Stimulated activated naive CD4-positive, alpha-beta T cell treated with Interleukin-2 at 50 U/mL for 16 hours (primary cell): Measurements from ENCODE around the gene SLC36A2.
"Not testable (repeated sequence)": the region's sequence is repeated elsewhere in the genome, so short reads cannot be mapped to it uniquely, and the experiment has no call there.

ENCODE experiments used
- DNase-seq: peaks from one replicate; lab custom pipeline; 2025; lab: John Stamatoyannopoulos, UW

Gene SLC36A2

DNA sequence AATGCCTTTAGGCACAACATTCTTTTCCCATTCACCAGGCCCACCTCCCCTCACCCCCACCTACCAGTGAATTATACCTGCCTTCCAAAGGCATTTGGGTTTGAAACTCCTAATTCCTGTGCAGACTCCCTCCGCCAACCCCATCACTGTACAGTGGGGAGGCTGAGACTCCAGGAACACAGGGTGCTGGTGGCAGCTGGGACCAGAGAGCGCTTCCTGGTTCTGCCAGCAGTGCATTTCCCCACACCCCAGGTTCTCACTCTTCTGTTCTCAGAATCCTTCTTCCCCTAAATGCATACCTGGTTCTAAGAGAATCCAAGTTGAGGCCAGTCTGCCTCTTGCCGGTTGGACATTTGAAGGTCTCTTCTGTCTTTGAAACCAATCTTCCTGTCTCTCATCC, 21.1 kb downstream of the SLC36A2 start:
- DNase-seq, result no peak

DNA sequence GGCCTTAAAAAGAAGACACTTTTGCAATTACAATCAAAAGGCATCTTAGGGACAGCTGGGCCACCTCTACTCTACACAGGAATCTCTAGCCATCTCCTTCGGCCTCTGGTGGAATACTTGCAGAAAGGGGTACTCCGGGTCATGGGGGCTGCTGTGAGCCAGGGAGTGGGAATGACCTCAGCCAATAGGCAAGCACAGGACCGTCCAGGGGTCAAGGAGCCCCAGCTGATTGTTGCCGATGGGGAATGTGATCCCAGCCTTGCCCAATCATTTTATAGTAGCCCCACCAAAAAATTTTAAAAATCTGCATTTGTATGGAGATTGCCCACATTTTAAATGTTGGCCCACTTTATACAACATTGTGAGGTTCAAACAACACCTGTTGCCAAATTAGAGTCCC, 26.9 kb downstream of the SLC36A2 start:
- DNase-seq, result no peak

- no peak for DNase-seq
Measured at GRCh38 chr5:151318850-151319732, 28.3 kb downstream of the SLC36A2 start.

GRCh38 chr5:151317871-151318270, 29.5 kb downstream of the SLC36A2 start:
- DNase-seq, result no peak

- DNase-seq, result peak; percentile 47
Measured at GRCh38 chr5:151315998-151316597, 31.3 kb downstream of the SLC36A2 start.

- DNase-seq, result no peak
Measured at GRCh38 chr5:151313357-151313756, 34.0 kb downstream of the SLC36A2 start.

- no peak for DNase-seq
Measured at GRCh38 chr5:151312756-151313324, 34.5 kb downstream of the SLC36A2 start.

- DNase-seq, result no peak
Measured at GRCh38 chr5:151310932-151311331, 36.4 kb downstream of the SLC36A2 start.

DNA sequence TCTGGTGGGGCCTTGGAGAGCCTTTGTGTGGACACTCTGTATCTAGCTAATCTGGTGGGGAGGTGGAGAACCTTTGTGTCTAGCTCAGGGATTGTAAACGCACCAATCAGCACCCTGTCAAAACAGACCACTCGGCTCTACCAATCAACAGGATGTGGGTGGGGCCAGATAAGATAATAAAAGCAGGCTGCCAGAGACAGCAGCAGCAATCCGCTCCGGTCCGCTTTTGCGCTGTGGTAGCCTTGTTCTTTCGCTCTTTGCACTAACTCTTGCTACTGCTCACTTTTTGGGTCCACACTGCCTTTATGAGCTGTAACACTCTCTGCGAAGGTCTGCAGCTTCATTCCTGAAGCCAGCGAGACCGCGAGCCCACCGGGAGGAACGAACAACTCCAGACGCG, 37.5 kb downstream of the SLC36A2 start:
- not testable (repeated sequence) for DNase-seq

DNA sequence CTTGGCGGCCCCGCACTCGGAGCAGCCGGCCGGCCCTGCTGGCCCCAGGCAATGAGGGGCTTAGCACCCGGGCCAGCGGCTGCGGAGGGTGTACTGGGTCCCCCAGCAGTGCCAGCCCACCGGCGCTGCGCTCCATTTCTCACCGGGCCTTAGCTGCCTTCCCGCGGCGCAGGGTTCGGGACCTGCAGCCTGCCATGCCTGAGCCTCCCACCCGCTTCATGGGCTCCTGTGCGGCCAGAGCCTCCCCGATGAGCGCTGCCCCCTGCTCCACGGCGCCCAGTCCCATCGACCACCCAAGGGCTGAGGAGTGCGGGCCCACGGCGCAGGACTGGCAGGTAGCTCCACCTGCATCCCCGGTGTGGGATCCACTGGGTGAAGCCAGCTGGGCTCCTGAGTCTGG, 38.1 kb downstream of the SLC36A2 start:
- not testable (repeated sequence) for DNase-seq

DNA sequence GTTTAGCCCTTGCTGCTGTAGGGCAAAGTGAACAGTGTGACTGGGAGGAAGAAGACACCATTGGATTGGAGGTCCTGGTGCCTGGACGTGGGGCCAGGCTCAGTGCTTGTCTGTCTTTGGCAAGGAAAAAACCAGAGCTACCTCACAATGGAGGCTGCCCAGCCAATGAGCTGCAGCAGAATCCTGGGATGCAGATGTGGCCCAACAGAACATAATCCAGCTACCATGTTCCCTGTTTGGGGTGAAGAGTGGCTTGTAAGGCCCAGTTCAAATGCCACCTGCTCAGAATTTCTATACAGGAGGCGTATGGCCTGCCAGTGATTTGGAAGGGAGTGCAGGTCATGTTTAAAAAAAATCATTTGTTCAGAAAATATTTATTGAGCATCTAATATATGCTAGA, 43.7 kb downstream of the SLC36A2 start, which contains the start of gene SLC36A3:
Gene SLC36A3, minus strand, starts transcription at position 101 of the 400 bp plus-strand sequence. CDS start 412 bp downstream, outside the sequence.
- DNase-seq, result no peak

DNA sequence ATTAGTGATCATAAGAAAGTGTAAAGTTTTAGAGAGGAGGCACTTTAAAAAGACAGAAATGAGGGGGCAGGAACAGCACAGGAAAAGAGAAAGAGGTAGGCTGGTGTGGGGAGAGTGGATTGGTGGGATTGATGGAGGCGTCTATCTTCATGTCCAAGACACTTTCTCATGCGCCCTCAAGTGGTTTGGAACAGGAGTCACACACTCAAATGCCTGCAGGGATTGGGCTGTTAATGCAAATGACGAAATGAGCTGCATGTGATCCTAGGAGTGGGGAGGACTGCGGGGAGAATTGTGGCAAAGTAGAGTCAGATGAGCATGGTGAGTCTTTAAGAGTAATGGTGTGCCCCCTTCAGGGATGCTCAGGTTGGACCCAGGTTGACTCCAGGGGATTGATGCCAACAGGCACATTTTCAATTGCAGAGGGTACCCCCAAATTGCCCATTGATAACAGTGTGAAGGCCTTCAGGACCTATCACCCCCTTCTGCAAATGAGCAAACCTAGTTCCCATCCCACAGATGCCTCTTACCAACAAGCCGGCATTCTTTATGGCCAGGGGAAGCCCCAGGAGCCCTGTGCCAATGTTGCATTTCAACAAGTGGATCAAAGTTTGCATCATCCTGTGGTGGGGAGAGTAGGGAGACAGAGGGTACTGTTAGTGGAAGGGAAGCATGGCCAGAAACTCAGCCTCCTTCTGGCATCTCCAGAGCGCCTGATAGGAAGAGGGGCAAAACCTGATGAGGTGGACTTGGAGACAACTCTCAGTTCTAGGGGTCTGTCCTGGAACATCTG, 49.1 kb downstream of the SLC36A2 start:
- DNase-seq, result no peak

DNA sequence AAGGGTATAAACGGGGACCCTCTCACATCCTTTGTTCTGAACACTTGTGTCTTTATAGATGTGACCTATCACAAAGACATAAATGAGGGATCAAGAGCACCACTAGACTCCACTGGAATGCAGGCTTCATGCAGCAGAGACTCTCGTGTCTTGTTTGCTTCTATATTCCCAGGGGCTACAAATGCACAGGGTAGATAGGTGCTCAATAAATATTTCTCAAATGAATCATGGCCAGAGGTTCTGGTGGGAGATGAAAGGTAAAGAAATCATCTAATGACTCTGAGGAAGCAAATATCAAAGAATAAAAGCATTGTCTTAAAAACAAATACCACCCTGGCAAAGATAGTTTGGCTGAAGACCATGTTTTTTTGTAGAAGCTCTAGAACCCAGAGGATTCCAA, 50.4 kb downstream of the SLC36A2 start:
- DNase-seq, result no peak

DNA sequence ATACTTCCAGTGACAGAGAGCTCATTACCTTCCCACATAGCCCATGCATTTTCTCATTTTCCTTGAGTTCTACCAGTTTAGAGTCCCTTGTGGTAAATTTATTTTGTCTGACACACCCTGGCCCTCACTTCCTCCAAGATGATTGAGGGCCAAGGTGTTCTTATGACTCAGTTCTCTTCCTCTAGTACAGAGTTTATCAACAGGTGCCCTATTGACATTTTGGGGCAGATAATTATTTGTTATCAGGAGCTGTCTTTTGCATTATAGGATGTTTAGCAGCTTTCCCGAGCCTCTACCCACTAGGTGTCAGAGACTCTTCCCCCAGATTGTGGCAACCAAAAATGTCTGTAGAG, 50.9 kb downstream of the SLC36A2 start:
- no peak for DNase-seq

DNA sequence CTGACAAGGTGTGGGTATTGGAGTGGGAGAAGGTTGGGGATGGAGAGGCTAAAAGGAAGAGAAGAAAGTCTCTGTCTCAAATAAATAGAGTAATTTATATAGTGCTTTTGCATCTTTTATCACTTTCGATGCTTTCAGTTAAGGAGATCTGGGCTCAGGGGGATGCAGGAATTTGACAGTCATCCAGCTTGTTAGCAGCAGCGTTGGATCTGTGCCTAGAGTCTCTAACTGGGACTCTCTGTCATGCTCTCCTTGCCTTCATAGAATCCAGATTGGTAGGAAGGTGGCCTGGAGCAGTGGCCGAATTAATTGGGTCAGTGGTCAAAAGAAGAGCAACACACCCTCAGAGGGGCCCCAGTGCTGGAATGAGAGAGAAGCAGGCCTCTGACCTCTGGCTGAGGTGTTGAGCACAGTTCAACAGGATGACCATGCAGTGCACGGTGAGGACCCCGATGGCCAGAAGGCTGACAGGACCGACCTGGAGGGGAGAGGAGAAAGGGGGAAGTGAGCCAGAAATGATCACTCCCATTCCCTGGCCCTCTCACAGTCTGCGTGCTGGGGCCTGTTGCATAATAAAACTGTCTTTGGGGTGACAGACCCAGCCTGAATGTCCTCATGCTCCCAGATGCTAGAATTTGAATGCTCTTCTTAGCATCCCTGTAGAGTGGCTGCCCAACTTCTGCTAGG, 51.4 kb downstream of the SLC36A2 start:
- no peak for DNase-seq

DNA sequence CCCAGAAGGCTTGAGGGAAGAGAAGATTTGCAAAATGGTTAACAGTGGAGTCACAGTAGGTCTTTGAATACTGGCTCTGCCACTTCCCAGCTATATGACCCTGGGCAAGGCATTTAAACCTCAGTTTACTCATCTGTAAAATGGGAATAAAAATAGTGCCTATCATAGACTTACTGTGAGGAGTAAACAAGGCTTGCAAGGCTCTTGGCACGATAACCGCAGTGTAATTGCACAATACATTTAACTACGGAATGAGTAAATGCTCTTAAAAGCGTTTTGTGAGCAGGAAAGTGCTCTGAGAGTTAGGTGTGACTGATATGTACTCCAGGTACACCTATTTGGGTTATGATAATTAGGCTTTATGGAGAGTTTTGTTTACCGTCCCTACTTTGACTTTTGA, 52.2 kb downstream of the SLC36A2 start:
- no peak for DNase-seq

DNA sequence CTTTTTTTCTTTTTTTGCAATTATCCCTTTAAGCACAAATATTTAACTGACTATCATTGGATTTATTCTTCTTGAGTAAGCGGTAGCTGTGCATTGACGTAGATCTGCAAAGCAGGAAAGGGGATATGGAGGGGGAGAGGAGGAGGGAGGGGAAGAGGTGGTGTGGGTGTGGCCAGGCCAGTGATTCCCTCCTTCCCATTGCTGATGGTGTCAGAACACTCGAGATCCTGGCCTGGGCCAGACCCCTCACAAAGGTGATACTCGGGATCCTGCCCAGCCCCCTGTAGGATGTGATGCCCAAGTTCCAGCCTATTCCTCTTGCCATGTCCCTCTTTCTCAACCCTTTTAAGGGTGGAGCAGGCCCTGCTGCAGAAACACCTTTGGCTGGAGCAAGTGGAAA, 53.7 kb downstream of the SLC36A2 start:
- no peak for DNase-seq

DNA sequence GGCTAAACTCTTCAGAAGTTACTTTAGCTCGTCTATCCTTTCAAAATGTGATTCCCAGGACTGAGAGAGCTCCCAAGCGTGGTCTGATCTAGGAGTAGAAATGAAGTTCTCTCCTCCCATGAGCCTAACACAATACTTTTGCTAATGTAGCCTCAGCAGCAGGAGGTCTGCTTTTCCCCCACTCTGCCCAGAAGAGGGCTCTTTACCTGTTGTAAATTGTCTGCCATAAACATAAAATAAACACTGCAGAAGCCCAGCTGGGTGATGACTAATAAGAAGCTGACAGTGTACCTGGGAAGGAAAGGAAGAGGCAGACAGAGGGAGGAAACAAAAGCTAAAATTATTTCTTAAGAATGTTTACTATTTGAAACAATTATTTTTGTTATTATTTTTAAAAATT, 59.2 kb downstream of the SLC36A2 start:
- no peak for DNase-seq

DNA sequence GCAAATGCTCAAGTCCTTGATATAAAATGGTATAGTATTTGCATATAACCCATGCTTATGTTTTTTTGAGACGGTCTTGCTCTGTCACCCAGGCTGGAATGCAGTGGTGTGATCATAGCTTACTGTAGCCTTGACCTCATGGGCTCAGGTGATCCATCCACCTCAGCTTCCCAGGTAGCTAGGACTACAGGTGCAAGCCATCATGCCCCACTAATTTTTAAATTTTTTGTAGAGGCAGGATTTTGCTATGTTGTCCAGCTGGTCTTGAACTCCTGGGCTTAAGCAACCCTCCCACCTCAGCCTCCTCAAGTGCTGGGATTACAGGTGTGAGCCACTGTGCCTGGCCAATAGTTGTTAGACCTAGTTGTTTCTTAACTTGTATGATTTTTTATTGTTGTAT, 61.1 kb downstream of the SLC36A2 start:
- DNase-seq, result no peak

- DNase-seq, result no peak
Measured at GRCh38 chr5:151285683-151286082, 61.7 kb downstream of the SLC36A2 start.

DNA sequence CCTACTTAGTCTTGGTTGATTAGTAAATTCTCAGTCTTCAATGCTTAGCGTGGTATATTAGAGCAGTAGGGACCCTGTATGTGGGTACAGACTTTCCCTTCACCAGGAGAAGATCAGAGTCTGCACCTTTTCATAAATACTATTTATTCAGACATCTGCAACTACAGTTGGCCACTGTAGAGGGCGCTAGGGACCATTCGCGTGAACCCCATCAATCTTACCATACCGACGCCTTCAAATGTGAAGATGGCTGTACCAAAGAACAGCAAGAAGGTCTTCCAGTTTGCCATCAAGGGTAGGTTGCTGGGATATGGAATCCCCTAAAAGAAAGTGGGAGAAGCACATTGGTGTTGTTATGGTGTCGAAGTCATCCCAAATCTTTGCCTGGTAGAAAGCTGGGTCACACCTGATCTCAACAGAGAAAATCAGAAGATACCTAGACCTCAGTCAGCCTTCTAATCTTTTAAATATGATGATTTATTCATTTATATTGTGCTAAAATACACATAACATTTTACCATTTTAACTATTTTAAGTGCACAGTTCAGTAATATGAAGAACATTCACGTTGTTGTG, 62.9 kb downstream of the SLC36A2 start:
- DNase-seq, result no peak
